ENCODE results near the gene OSBPL6.
"Not testable (repeated sequence)": the region's sequence is repeated elsewhere in the genome, so short reads cannot be mapped to it uniquely, and the experiment has no call there.

The OSBPL6 gene

DNA sequence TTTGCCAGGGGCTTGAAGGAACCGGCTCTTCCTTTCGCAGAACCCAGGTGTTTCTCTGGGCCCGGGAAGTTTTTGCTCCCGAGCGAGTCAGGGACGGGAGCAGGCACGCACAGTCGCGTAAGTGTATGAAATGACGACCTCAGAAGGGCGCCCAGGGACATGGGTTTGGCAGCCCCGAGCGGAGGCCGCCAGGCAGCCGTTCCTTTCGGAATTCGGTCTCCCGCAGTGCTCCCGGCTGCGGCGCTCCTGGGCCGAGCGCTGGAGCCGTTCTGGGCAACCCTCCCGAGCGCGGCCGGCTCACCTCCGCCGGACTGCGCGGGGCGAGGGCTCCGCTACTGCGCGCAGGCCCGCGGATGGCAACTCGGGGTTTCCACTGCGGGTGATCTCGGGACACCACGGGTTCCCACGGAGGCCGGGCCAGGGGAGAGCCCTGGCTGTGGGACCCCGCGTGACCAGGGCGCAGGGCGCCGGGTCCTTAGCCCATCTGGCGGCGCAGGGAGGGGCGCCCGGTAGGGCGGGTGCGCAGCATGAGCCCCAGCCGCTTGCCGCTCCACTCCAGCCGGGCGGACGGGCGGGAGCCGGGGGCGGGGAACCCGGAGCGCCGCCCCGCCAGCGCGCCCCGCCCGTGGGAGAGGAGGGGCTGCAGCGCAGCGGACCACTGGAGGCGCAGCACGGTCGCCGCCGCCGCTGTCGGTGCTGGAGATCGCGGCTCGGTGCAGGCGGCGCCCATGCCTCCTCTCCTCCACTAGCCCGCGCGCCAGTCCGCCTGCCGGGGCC, at the start of gene OSBPL6:
Gene OSBPL6 (plus strand): TSS at position 690 of the 777 bp plus-strand sequence. CDS start 111,673 bp downstream, outside the sequence.
- DNase-seq: peak; percentile 42

DNA sequence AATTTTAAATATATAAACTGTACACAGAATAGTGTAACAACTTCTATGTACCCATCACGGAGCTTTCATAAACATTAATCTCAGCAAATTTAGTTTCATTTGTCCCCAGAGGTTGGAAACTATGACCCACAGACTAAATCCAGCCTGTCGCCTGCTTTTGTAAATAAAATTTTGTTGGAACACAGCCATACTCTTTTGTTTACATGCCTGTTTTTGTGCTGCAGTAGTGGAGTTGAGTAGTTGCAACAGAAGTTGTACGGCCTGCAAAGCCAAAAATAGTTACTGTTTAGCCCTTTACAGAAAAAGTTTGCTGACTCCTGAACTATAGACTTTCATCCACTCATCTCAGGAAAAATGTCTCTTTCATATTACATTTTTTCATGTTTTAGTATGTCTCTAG, 42.3 kb upstream of the OSBPL6 start:
- no peak for DNase-seq

DNA sequence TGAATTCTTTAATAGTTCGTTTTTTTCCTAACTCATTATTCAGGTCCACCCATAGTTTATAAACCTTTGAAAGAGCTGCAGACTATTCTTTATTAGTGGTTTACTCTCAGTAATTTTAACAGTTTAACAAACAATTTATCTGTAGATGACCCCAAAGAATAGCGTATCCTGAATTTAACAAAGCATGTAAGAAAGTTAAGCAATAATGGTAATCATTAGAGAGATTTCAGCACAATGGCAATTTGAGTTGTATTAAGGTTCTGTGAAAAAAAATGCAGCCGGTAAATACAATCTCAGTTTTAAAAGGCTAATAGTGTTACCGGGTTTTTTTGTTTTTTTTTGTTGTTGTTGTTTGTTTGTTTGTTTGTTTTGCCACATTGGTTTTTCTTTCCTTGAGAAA, 41.8 kb upstream of the OSBPL6 start:
- DNase-seq: no peak

DNA sequence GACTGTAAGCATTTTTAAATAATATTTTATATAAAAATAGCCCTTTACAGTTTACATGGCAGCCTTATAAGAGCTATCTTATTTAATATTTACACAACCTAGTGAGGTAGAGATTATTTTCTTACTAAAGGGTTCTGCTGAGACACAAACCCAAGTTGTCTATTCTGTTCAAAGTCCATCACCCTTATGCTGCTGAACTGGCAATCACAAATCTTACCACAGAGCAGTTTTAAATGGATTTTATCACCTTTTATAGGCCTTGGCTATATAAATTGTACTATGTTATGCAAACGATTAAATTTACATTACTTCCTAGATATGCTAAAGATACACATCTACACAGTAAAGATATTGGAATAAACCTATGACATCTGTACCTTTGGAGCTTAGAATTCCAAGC, 41.3 kb upstream of the OSBPL6 start:
- no peak for DNase-seq

DNA sequence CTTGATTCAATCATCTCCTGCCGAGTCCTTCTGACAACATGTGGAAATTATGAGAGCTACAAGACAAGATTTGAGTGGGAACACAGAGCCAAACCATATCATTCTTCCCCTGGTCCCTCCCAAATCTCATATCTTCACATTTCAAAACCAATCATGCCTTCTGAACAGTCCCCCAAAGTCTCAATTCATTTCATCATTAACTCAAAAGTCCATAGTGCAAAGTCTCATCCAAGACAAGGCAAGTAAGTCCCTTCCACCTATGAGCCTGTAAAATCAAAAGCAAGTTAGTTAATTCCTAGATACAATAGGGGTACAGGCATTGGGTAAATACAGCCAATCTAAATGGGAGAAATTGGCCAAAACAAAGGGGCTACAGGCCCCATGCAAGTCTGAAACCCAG, 40.4 kb upstream of the OSBPL6 start:
- not testable (repeated sequence) for DNase-seq

DNA sequence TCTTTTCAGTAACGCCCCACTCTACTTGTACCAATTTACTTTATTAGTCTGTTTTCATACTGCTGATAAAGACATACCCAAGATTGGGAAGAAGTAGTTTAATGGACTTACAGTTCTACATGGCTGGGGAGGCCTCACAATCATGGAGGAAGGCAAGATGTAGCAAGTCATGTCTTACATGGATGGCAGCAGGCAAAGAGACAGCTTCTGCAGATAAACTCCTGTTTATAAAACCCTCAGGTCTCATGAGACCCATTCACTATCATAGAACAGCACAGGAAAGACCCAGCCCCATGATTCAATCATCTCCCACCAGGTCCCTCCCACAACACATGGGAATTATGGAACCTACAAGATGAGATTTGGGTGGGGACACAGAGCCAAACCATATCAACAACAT, 38.8 kb upstream of the OSBPL6 start:
- no peak for DNase-seq

DNA sequence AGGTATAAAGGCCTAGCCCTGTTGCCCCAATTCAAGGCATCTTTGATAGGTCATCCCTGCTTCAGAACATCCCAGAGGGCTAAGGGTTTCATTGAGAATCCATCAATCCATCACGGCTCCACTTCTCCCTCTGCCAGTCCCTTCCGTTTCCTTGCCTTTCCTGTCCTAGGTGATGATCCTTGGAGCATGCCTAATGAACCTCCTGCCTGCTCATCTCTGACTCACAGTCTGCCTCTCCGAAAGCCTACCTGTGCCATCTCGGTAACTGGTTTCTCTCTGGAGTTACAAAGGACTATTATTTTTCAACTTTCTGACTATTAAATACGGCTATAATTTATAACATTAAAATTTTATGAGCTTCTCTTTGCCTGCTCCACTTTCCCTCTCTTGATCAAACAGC, 36.7 kb upstream of the OSBPL6 start:
- no peak for DNase-seq

DNA sequence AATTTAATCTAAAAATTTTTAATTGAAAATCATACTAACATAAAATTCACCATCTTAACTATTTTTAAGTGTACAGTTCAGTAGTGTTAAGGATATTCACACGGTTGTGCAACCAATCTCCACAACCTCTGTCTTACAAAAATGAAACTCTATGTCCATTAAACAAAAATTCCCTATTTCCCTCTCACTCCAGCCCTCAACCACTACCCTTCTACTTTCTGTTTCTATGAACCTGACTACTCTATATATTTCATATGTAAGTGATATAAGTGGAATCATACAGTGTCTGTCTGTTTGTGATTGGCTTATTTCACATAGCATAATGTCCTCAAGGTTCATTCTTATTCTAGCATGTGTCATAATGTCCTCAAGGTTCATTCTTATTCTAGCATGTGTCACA, 34.3 kb upstream of the OSBPL6 start:
- no peak for DNase-seq

DNA sequence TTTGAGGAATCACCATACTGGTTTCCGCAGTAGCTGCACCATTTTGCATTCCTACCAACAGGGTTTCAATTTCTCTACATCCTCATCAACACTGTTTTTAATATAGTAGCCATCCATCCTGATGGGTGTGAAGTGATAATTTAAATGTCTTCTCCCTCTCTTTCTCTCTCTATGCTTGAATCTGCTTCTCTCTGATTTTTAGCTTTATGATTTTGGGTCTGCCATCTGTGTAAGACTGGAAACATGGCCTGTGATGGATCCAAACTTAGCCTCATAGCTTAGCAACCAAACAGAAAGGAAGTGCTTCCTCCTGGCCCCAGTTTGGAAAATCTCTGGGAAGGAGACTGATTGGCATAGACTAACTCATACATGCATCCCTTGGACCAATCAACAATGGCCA, 33.7 kb upstream of the OSBPL6 start:
- no peak for DNase-seq

DNA sequence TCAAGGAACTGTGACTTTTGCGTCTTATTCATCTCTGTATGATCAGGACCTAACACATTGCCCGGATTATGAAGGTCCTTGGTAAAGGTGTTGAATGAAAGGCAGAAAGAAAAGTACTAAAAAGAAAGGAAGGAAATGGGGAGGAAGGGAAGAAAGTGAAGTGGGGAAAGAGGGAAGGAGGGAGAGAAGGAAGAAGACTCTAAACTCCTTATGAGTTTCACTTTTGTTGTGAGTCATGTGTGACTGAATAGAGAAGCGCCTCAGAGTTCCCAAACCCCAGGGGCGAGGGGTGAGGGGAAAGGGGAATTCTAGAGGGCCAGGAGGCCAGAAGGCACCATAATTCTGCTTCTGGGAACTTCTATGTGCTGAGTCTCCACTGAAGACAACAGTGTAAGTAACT, 30.9 kb upstream of the OSBPL6 start:
- no peak for DNase-seq

DNA sequence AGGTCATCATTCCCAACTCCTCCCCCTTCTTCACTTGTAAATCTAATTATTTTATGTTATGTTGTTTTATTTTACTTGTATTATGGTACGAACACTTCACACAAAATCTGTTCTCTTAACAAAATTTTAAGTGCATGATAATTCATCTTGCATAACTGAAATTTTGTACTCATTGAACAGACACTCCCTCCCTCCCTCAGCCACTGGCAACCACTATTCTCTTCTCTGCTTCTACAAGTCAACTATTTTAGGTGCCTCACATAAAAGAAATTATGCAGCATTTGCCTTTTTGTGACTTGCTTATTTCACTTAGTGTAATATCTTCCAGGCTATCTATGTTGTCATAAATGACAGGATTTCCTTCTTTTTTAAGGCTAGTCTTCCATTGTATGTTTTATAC, 30.4 kb upstream of the OSBPL6 start:
- no peak for DNase-seq

DNA sequence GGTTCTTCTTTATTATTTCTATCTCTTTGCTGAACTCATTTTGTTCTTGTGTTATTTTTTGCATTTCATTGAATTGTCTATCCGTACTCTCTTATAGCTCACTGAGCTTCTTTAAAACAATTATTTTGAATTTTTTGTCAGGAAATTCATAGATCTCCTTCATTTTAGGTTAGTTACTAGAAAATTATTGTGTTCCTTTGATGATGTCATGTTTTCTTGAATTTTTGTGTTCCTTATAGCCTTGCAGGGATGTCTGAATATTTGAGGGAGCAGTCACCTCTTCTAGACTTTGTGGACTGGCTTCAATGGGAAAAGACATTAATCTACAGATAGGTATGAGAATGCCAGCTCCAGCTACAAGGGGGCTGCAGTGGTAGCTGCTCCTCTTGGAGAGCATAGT, 20.7 kb upstream of the OSBPL6 start:
- DNase-seq: no peak

DNA sequence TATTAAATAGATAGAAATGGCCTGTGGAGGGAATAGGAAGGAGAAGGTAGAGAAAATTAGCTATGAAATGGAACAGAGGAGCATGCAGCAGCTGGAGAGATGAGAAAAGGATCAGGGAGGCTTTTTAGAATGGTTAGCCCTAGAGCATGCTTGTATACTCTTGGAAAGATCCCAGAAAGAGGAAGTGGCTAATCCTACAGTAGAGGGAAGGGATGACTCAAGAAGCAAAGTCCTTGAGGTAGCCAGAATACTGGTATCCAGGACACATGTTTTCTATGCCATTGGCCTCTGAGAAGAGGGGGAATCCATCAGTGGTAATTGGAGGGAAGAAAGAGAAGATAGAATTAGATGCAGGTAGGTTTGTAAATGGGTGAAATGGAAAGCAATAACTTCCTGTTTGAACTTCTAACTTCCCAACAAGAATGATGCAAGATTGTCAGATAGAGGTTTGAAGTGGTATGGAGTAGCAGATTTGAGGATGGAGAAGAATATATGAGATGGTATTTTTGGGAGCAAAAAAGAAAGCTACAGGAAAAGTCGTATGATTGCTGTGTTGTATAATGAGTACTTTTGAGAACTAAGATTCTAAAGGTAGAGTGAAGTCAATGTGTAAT, 17.1 kb upstream of the OSBPL6 start:
- DNase-seq: no peak

DNA sequence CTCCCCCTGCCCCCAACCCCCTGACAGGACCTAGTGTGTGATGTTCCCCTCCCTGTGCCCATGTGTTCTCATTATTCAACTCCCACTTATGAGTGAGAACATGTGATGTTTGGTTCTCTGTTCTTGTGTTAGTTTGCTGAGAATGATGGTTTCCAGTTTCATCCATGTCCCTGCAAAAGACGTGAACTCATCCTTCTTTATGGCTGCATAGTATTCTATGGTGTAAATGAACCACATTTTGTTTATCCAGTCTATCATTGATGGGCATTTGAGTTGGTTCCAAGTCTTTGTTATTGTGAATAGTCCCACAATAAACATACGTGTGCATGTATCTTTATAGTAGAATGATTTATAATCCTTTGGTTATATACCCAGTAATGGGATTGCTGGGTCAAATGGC, 13.7 kb upstream of the OSBPL6 start:
- DNase-seq: not testable (repeated sequence)

DNA sequence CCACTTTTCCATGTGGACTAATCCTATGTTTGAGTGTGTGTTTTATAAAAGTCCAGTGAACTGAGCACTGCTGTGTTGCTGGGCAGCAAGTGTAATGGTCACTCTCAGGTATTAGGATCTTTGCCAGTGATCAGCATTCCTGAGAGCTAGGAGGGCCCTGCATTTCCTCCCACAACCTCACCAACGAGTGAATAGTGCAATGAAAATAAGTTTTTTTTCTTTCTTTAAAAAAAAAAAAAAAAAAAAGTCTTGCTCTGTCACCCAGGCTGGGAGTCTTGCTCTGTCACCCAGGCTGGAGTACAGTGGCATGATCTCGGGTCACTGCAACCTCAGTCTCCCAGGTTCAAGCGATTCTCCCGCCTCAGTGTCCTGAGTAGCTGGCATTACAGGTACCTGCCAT, 6.5 kb upstream of the OSBPL6 start:
- no peak for DNase-seq

DNA sequence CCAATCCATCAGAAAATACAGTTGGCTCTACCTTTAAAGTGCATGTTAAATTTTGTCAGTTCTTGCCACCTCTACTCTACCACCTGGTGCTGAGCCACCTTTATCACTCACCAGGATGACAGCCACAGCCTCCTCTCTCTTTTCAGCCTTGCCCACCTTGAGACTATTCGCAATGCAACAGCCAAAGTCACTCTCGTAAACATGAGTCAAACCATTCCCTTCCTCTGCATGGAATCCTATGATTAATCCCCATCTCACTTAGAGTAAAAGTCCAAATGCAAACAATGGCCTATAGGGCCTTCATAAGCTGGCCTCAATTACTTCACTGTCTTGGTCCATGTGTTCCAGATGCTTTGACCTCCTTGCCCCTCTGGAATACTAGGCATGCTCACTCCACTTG, 5.8 kb upstream of the OSBPL6 start:
- no peak for DNase-seq

DNA sequence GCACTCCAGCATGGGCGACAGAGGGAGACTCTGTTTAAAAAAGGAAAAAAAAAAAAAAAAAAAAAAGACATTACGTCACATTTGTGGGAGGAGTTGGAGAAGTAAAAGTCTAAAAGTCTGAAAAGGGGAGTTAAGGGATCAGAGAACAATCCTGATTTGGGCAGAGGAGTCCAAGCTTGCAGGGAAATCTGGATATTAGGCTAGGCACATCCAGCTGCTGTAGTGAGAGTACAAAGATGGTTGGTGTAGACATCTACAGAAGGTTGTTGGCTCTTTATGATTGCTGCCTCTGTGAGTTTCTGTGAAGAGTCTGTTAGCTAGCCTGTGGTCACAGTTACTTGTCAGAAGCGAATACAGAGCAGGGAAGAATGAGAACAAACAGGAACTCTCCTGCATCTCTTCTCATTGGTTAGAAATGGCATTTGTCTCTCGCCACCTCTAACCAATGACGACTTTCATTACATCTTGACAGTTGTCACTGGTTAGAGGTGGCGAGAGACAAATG, 3.3 kb upstream of the OSBPL6 start:
- peak; percentile 41 for DNase-seq

DNA sequence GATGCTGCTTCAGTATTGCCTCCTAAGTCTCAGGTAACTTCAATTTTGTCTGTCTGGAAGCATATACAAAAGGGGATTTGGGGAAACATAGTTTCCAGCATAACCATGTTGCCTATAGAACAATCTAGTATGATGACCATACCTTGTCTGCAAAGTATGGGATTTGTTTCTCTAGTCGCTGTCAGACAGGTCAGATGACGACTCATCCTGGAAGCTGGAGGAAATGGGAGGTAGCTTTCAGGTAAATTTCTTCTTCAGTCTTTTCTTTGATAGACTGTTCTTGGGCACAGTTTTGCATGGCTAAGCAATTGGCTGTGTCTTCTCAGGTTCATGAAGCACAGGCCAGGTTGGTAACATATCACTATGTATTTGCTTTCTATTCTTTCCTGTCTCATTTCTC, 2.8 kb upstream of the OSBPL6 start:
- DNase-seq: no peak

DNA sequence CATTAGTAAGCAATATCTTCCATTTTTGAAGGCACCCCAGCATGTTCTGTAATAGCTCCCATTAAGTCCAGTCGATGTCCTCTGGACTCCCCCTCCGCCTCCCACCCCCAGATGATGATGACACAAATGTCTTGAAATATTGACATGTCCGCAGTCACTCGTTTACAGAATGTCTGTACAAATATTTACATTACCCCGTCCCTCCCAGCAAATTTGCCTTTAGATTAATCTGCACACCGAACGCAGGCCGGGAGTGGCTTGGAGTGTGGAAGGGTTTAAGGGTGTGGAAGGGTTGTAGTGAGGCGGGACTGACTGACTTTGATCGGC, 853 bp upstream of the OSBPL6 start:
- no peak for DNase-seq

DNA sequence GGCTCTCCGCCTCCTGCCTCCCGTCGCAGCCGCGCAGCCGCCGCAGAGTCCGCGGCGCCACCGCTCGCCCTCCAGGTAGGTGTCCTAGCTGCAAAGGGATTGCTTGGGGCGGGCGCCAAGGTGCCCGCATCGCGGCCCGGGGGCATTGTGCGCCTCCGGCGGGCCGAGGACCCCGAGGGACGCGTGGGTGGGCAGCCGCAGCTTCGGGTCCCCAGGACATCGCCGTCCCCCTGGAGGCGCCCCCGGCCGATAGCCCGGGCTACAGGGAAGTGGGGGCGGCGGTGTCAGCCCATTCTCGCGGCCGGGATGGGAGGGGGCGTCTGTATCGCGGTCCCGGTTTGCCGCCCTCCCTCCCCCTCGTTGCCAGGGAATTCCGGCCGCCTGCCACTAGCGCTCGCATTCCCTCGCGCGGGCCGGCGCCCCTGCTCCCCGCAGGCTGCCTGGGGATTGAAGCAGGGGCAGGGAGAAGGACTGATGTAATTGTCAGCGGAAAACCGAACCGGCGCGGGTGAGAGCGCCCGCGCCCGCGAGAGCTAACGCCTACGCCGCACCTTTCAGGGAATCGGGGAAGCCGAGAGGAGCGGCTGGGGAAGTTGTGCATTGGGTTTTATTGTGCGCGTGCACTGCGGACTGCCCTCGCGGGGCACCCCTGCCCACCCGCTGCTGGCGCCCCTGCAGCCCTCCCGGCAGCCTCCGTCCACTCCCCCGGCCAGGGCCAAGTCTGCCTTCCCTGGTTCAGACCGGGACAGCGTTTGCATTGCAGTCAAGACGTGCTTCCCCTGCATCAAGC, 483 bp downstream of the OSBPL6 start:
- DNase-seq: no peak

DNA sequence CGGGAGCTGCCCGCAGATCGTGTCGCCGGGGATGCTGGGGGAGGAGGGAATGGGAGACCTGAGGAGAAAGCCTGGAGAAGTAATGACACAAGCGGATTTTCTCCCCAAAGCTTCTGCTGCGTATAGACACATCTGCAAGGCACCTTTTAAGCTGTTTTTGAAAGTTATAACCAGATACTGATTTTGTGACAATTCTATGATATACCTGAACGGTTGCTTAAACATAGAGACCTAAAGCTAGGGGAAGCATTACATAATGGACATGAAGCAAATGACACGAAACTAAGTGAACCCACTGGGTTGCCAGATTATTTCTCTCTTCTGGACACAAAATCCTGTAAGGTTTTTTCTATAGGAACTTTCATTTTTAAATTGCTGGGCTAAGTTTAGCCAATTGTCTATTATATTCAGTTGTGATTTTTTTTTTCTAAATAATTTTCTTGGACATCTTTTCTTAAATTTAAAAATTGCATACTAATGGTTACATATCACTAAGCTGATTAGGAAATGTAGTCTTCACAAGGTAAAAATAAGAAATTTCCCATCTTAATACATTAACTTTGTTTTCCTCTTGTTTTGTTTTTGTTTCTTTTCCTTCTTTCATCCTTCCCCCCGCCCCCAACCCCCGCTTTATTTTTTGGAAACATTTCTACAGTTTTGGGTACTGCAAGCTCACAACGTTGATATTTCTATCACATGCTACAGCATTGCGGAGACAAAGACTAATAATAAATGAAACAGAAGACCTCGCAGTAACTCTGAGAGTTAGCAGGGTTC, 1.3 kb downstream of the OSBPL6 start:
- DNase-seq: no peak

DNA sequence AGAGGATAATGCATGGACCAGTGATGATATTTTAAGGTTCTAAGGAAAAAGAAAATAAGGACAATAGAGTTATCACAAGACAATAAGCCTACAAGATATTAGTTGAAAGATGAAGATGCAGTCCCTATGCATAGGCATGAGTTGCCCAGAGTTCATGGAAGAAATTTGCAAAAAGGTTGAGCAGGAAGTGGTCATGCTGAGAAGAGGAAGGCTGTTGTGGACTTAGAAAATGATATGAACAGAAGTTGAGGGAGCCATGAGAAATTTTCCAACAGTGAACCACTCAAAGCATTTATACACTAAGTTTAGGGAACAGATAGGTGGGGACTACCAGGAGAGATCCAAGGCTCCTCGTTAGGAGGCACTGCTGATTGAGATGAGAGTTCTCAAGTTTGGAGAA, 3.5 kb downstream of the OSBPL6 start:
- DNase-seq: no peak

DNA sequence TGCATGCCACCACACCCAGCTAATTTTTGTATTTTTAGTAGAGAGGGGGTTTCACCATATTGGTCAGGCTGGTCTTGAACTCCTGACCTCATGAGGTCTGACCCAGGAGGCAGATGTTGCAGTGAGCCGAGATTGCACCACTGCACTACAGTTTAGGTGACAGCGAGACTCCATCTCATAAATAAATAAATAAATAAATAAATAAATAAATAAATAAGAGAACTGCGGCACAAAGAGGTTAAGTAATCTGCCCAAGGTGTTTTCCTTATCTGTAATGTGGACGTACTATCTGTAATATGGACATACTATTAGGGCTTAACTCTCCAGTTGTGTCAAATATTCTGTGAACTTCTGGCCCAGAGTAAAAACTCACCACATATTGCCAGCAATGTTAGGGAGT, 4.1 kb downstream of the OSBPL6 start:
- not testable (repeated sequence) for DNase-seq
